HG03175 (cell line): ENCODE measurements around the gene GAPDHS.
A peak's percentile ranks its signal among the peaks of the same experiment; 100 is the strongest.

ENCODE experiments used
- ATAC-seq: cut with Tn5 transposase; IDR thresholded peaks from one replicate; pipeline ENCODE4 v1.9.1; 2021; ENCODE audit warnings: mild to moderate bottlenecking, moderate library complexity; ENCODE audit not compliant: unreplicated experiment

Gene GAPDHS

DNA sequence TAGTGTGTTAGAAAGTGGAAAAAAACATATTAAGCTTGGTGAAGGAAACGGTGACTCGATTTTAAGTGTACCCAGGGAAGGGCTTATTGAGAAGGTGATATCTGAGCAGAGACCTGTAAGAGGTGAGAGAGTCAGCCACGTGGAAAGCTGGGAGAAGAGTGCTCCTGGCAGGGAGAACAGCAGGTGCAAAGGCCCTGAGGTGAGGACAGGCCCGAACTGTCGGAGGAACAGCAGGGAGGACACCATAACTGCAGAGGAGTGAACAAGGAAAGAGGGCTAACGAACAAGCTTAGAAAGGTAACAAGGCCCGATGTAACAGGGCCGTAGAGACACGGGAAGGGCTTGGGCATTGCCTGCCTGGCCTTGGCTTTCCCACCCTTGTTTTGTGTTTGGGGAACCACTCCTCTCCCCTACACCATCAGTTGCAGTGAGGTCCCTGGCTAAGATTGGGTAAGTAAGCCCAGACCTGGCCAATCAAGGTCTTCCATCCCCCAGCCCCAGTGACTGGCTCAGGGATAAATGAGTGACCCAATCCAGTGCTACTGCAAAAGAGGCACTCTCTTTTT, 22.9 kb downstream of the GAPDHS start:
- ATAC-seq: no peak

- no peak for ATAC-seq
Observed at GRCh38 chr19:35556846-35557538, 23.7 kb downstream of the GAPDHS start.

DNA sequence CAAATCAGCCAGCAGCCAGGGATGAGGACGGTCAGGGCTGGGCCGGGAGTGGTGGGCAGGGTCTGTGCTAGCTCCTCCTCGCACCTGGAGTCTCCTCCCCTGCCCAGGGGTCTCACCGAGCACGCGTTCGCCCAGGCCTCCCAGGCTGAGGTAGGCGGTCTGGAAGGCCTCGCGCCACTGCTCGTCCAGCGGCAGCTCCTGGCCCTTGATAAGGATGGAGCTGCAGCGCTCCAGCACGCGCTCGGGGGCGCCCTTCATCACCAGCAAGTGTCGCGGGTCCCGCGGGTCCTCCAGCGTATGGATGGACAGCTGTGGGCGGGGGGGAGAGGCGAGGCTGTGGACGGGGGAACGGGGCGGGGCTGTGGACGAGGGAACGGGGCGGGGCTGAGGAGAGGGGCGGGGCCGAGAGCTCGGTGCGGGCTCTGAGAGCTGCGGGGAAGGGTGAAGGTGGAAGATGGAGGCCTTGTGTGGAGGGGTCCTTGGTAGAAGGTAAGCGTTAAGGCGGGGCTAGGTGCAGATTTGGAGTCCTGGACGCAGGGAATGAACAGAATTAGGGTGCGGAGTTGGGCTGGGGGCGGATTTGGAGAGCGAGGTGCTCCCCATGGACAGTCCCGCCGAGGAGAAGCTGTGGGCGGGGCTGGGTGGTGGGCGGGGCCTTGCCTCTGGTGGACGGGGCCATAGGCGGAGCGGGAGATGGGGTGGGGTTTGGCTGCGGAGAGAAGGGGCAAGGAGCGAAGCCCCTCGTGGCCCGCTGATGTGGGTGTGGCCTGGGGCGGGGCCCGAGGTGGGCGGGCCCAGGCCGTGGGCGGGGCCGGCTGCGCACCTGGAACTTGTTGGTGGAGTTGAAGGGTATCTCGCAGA, 24.5 kb downstream of the GAPDHS start:
- no peak for ATAC-seq

- no peak for ATAC-seq
Observed at GRCh38 chr19:35558400-35559280, 25.4 kb downstream of the GAPDHS start.

DNA sequence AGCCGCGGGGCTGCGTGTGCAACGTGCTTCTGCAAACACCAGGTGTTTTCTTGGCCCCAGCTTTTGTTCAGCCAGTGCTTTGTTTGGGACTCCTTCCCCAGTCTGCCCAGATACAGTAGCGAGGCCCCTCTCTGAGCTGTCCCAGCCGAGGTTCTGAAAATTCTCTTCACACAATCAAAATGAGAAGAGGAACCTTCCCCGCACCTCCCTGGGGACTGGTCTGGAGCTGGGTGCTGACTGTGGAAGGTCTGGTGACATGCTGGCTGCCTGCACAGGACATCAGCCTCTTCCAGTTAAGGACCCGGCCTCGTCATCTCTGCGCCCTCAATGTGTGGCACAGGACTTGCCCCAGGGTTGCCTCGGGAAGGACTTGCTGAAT, 26.0 kb downstream of the GAPDHS start:
- peak; percentile 77 for ATAC-seq

DNA sequence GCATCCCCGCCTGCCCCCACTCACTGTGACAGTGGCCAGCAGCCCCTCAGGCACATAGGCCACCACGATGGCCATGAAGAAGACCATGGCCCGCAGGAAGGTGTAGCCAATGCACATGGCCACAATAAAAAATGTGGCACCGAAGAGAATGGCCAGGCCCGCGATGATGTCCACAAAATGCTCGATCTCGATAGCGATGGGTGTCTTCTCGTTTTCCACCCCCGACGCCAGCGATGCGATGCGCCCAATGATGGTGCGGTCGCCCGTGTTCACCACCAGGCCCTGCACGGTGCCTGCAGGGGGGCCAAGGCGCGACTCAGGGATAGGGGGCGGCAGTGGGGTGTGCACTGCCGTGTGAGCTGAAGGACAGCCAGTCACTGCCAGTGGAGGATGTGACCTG, 26.5 kb downstream of the GAPDHS start:
- ATAC-seq: no peak

DNA sequence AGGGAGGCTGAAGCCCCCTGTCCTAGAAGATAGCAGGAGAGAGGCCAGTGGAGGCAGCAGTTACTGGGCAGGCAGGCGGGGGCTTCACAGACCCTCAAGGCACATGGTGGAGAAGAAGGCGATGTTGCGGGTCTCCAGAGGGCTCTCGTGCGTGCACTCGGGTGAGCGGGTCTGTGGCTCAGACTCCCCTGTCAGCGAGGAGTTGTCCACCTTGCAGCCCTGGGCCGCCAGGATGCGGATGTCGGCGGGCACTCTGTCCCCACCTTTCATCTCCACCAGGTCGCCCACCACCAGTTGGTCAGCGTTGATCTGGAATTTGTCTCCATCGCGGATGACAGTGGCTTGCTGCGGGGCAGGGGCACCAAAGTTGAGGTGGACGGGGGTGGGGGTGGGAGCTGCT, 27.0 kb downstream of the GAPDHS start:
- no peak for ATAC-seq

GRCh38 chr19:35560677-35561076, 27.4 kb downstream of the GAPDHS start:
- ATAC-seq: no peak

DNA sequence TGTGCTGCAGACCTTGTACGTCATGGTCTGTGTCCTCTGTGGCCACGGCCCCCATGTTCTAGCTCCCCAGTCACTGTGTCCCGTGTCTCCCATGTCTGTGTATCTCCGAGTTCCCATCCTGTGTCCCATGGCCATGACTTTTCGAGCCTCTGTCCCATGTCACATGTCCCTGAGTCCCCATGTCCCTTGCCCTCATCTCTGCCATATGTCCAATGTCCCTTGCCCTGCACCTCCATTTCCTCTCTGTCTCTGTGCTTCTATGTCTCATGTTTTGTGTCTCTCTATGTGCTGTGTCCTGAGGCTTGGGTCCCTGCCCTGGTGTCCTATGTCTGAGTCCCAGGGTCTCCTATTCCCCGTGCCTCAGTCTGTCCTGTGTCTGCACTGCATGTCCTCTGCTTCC, 28.2 kb downstream of the GAPDHS start:
- ATAC-seq: no peak

GRCh38 chr19:35562336-35562735, 29.1 kb downstream of the GAPDHS start:
- no peak for ATAC-seq

- ATAC-seq: no peak
Observed at GRCh38 chr19:35562776-35563175, 29.5 kb downstream of the GAPDHS start.

- ATAC-seq: no peak
Observed at GRCh38 chr19:35563207-35563829, 30.1 kb downstream of the GAPDHS start, which contains the start of gene ATP4A. ATP4A (minus strand) TSS chr19:35563658; CDS start chr19:35563629, 29 bp downstream.

- ATAC-seq: no peak
Observed at GRCh38 chr19:35565016-35565856, 32.0 kb downstream of the GAPDHS start.

DNA sequence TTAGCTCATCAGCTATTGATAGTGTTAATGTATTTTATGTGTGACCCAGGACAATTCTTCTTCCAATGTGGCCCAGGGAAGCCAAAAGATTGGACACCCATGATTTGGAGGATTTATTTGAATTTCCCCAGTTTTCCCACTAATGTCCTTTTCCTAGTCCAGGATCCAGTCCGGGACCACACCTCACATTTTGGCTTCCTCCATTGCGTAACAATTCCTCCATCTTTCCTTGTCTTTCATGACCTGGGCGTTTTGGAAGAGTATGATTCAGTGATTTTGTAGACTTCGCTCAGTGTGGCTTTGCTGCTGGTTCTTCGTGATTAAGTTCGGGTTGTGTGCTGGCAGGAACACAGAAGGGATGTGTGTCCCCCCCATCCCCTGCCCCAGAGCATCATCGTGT, 33.5 kb downstream of the GAPDHS start:
- ATAC-seq: no peak

DNA sequence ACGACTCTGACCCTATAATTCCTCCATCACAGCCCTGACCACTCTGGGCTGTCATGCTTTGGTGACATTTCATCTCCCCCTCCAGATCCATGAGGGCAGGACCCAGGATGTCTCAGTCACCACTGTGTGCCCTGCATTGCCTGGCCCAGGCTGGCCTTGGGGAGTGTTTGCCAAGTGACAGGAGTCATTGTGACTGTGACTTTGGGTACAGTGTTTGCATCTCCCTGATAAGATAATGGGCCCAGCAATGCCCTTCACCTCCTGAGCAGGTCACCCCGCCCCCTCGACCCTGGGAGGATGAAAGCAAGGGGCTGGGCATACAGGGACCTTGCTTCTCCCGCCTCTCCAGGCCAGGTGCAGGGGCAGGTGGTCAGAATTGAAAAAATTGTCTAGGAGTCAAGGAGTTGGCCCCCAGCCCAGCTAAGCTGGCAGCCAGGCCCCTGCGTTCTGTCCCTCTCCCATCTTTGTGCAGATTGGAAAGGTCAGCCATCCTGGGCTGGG, 36.1 kb downstream of the GAPDHS start:
- ATAC-seq: no peak

DNA sequence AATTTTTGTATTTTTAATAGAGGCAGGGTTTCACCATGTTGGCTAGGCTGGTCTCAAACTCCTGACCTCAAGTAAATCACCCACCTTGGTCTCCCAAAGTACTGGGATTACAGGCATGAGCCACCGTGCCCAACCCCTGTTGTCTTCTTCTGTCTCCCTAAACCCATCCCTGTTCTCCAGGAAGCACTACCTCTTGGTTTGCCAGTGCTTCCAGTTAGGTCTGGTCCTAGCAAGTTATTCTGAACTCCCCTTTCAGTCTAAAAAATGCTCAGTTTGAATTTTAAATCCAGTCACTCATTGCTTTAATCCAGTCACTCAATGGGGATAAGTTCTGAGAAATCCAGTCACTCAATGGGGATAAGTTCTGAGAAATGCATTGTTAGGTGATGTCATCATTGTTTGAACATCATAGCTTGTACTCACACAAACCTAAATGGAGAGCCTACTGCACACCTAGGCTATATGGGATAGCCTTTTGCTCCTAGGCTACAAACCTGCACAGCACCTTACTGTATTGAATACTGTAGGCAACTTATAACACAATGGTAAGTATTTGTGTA, 38.2 kb downstream of the GAPDHS start:
- no peak for ATAC-seq

- no peak for ATAC-seq
Observed at GRCh38 chr19:35577918-35578317, 44.7 kb downstream of the GAPDHS start.

DNA sequence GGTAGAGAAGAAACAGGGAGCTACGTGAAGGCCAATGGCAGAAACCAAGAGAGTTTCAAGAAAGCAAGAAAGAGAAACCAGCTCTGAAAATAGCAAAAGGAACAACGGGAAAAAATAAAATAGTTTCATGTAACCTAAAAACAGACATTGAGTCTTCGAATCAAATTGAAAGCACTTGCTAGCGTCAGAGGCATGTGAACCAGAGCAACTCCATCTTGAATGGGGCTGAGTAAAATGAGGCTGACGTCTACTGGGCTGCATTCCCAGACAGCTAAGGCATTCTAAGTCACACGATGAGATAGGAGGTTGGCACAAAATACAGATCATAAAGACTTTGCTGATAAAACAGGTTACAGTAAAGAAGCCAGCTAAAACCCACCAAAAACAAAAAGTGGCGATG, 45.5 kb downstream of the GAPDHS start:
- no peak for ATAC-seq

DNA sequence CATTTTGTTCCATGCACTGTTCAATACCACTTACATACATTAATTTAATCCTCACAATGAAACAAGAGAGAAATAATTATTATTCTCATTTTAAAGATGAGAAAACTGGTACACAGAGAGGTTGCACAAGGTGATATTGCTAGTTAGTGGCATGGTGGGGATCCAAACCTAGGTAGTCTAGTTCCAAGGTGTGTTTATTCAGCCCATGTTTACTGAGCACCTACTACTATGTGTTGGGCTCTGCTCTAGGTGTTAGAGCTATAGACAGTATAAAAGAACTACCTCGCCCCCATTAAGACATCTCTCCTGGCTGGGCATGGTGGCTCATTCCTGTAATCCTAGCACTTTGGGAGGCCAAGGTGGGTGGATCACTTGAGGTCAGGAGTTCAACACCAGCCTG, 49.5 kb downstream of the GAPDHS start:
- no peak for ATAC-seq
